Natural killer cell (primary cell): ENCODE results near the gene RNF103. TPM values are rescaled to one million over a fixed set of nuclear protein-coding genes. Genes with fewer than 3 reads are reported as not detected.
"Not testable (repeated sequence)": the region's sequence is repeated elsewhere in the genome, so short reads cannot be mapped to it uniquely, and the experiment has no call there.

Experiments used
- ATAC-seq, 3 donors: fragments of 150-1000 bp in 2 of 3; fragments of 200-7000 bp in 1 of 3; cut with Tn5 transposase; 1 replicate in 1 of 3; 2 replicates in 2 of 3; pipeline ENCODE4 v1.10.0; 2021; ENCODE audit warnings: mild to moderate bottlenecking in 2 of 3, moderate library complexity in 2 of 3
- DNase-seq, 2 donors: peaks; one replicate each; pipeline versions ENCODE4 v3.0.0 to v3.0.0-alpha.2; 2013 to 2021; ENCODE audit warnings: mixed read lengths in 1 of 2
- H3K27ac ChIP-seq: one replicate; pipeline ENCODE4 v1.5.1; 2013; ENCODE audit warnings: mild to moderate bottlenecking, low read length
- H3K27me3 ChIP-seq: one replicate; pipeline ENCODE4 v1.6.1; 2013; ENCODE audit warnings: low read length; ENCODE audit not compliant: control insufficient read depth, insufficient read depth
- H3K36me3 ChIP-seq: one replicate; pipeline ENCODE4 v1.6.1; 2013; ENCODE audit warnings: low read length; ENCODE audit not compliant: control insufficient read depth, insufficient read depth
- H3K4me1 ChIP-seq: one replicate; pipeline ENCODE4 v1.6.1; 2013; ENCODE audit warnings: low read length; ENCODE audit not compliant: control insufficient read depth, insufficient read depth
- H3K4me3 ChIP-seq: one replicate; pipeline ENCODE4 v1.5.1; 2013; ENCODE audit warnings: low read length
- H3K9me3 ChIP-seq: one replicate; pipeline ENCODE4 v1.6.1; 2013; ENCODE audit warnings: low read length; ENCODE audit not compliant: control insufficient read depth, insufficient read depth
- H3K27ac Mint-ChIP-seq, 2 donors: one replicate each; pipeline ENCODE4 v1.8.0; 2022; ENCODE audit warnings: mild to moderate bottlenecking in 2 of 2, mixed read lengths in 2 of 2, moderate library complexity in 1 of 2
- H3K27me3 Mint-ChIP-seq, 2 donors: one replicate each; pipeline ENCODE4 v1.8.0; 2022; ENCODE audit warnings: low read depth in 2 of 2, mixed read lengths in 2 of 2
- H3K36me3 Mint-ChIP-seq: one replicate; pipeline ENCODE4 v1.8.0; 2022; ENCODE audit warnings: mixed read lengths
- H3K4me1 Mint-ChIP-seq, 2 donors: one replicate each; pipeline ENCODE4 v1.8.0; 2022; ENCODE audit warnings: mixed read lengths in 2 of 2
- H3K4me3 Mint-ChIP-seq: one replicate; pipeline ENCODE4 v1.8.0; 2022; ENCODE audit warnings: mild to moderate bottlenecking, moderate library complexity, mixed read lengths
- H3K9me3 Mint-ChIP-seq, 2 donors: one replicate each; pipeline ENCODE4 v1.8.0; 2022; ENCODE audit warnings: mixed read lengths in 2 of 2
- CTCF ChIP-seq: fragments of 200-600 bp; IDR thresholded peaks from one replicate; pipeline ENCODE4 v1.8.0; 2022; ENCODE audit warnings: antibody characterized with exemption
- WGBS: methylation state at CpG from one replicate; pipeline ENCODE4 v1.1.7; 2013; ENCODE audit warnings: missing lambda C conversion rate; ENCODE audit not compliant: insufficient coverage; 5-methylcytosine and 5-hydroxymethylcytosine counted together
- intact Hi-C: fragments of 100-400 bp; cut with micrococcal nuclease; formaldehyde crosslinking; loops from one replicate; pipeline ENCODE4 v1.14.2; 2022
- total RNA-seq, 4 donors: library from RNA; stranded (reverse); fragments of 120-200 nt in 1 of 4; gene quantifications; one replicate each; pipeline versions ENCODE4 v1.2.3 to v1.2.4, GENCODE V29; 2013 to 2022

RNF103 gene
- total RNA-seq, 3 donors from 2014 or later (not counting 1 experiment from before 2014, with no cell fraction given), result 52.9 to 74.2 (median 70.9) TPM

GRCh38 chr2:86593266-86593665 is 30.4 kb downstream of the RNF103 start:
- no peak overlapping the region for H3K27ac ChIP-seq
- ATAC-seq, result no peak
- H3K4me3 Mint-ChIP-seq, result no peak overlapping the region
- H3K27me3 Mint-ChIP-seq, result peaks cover 14 to 37% of the 10 kb centered on the region in 2 donors
- no peak for TF ChIP-seq CTCF
- H3K4me1 Mint-ChIP-seq, result no peaks in the 10 kb centered on the region
- H3K36me3 ChIP-seq, result no peaks in the 10 kb centered on the region
- H3K27me3 ChIP-seq, result no peaks in the 10 kb centered on the region
- H3K36me3 Mint-ChIP-seq, result no peaks in the 10 kb centered on the region
- 98% methylated on average over 2 of the region's 2 CpGs for WGBS
- H3K4me3 ChIP-seq, result no peak overlapping the region
- peaks cover 0 to 2% of the 10 kb centered on the region in 2 donors for H3K9me3 Mint-ChIP-seq
- H3K9me3 ChIP-seq, result no peaks in the 10 kb centered on the region
- DNase-seq, result no peak
- no peaks in the 10 kb centered on the region for H3K4me1 ChIP-seq
- H3K27ac Mint-ChIP-seq, result no peak overlapping the region
- intact Hi-C loops, result no loop called here

GRCh38 chr2:86592547-86593230 is 31.0 kb downstream of the RNF103 start:
- no peaks in the 10 kb centered on the region for H3K4me1 Mint-ChIP-seq
- intact Hi-C loops, result no loop called here
- 96% methylated on average over 3 of the region's 3 CpGs for WGBS

GRCh38 chr2:86589701-86590100 is 34.0 kb downstream of the RNF103 start:
- intact Hi-C loops, H3K9me3 Mint-ChIP-seq, H3K27ac Mint-ChIP-seq, H3K27ac ChIP-seq, H3K4me1 ChIP-seq, H3K27me3 ChIP-seq, H3K4me3 ChIP-seq, DNase-seq, H3K4me3 Mint-ChIP-seq, H3K36me3 ChIP-seq, H3K36me3 Mint-ChIP-seq, ATAC-seq, H3K4me1 Mint-ChIP-seq, H3K9me3 ChIP-seq: not testable (repeated sequence)
- WGBS, result 99% methylated on average over 5 of the region's 5 CpGs
- H3K27me3 Mint-ChIP-seq, result peaks cover 17 to 51% of the 10 kb centered on the region in 2 donors

More at GRCh38 chr2:86592547-86593230, 31.0 kb downstream of the RNF103 start:
- no peak for TF ChIP-seq CTCF
- Mint-ChIP-seq H3K9me3 (peaks cover 0 to 2% of the 10 kb centered on the region in 2 donors), H3K4me3 (no peak overlapping the region), H3K36me3 (no peaks in the 10 kb centered on the region), H3K27ac (no peak overlapping the region), H3K27me3 (peaks cover 14 to 37% of the 10 kb centered on the region in 2 donors)
- no peak overlapping the region for H3K4me3 ChIP-seq
- H3K9me3 ChIP-seq, result no peaks in the 10 kb centered on the region
- ATAC-seq (no peak), DNase-seq (no peak)
- H3K4me1 ChIP-seq, result no peaks in the 10 kb centered on the region
- H3K36me3 ChIP-seq, result no peaks in the 10 kb centered on the region
- no peaks in the 10 kb centered on the region for H3K27me3 ChIP-seq
- H3K27ac ChIP-seq, result no peak overlapping the region

- no peaks in the 10 kb centered on the region for H3K27me3 ChIP-seq
- H3K36me3 ChIP-seq, result no peaks in the 10 kb centered on the region
- TF ChIP-seq CTCF, result no peak
- Mint-ChIP-seq H3K36me3 (no peaks in the 10 kb centered on the region), H3K27me3 (peaks cover 6 to 22% of the 10 kb centered on the region in 2 donors), H3K4me3 (no peak overlapping the region), H3K9me3 (no peaks in the 10 kb centered on the region), H3K27ac (no peak overlapping the region), H3K4me1 (no peaks in the 10 kb centered on the region)
- ATAC-seq (peak in 2 of 3 donors; percentile 50 to 85), DNase-seq (peak in 1 of 2 donors; percentile 46)
- H3K27ac ChIP-seq, result no peak overlapping the region
- intact Hi-C loops, result no loop called here
- no peaks in the 10 kb centered on the region for H3K4me1 ChIP-seq
- WGBS, result 5% methylated on average over 1 of the region's 2 CpGs
- H3K9me3 ChIP-seq, result no peaks in the 10 kb centered on the region
- H3K4me3 ChIP-seq, result no peak overlapping the region
Measured at GRCh38 chr2:86584151-86584913, 39.3 kb downstream of the RNF103 start.
